DOHH2 (cell line): ENCODE results near the gene SMOC1.

ENCODE experiments used
- CTCF ChIP-seq: fragments of 200-600 bp; sonication (generic); IDR thresholded peaks from one replicate; pipeline ENCODE4 v1.5.1; 2014; ENCODE audit warnings: antibody characterized with exemption, mild to moderate bottlenecking, low read depth, low read length; ENCODE audit not compliant: poor library complexity, severe bottlenecking
- EZH2phosphoT487 ChIP-seq: fragments of 200-600 bp; sonication (generic); IDR thresholded peaks from 2 replicates; pipeline ENCODE4 v1.6.1; 2017; ENCODE audit warnings: borderline replicate concordance, mild to moderate bottlenecking, antibody characterized with exemption, low read length, moderate library complexity, mixed read lengths

- no peak for TF ChIP-seq CTCF
- no peak for TF ChIP-seq EZH2phosphoT487
Measured at GRCh38 chr14:69861025-69861569, 18.1 kb upstream of the SMOC1 start.
